ENCODE results near the gene SYNGR3. TPM values are rescaled to one million over a fixed set of nuclear protein-coding genes. Genes with fewer than 3 reads are reported as not detected.
A peak's percentile ranks its signal among the peaks of the same experiment; 100 is the strongest.
"Not testable (repeated sequence)": the region's sequence is repeated elsewhere in the genome, so short reads cannot be mapped to it uniquely, and the experiment has no call there.

Gene SYNGR3
- total RNA-seq, 1 donor from 2014 or later, result 0.91 TPM

- DNase-seq (ENCODE audit: extremely low spot score, unreplicated experiment), result no peak
- Mint-ChIP-seq H3K4me1 (ENCODE audit: unreplicated experiment) (peaks cover 31% of the 10 kb centered on the region), H3K9me3 (ENCODE audit: unreplicated experiment) (no peaks in the 10 kb centered on the region), H3K27me3 (ENCODE audit: unreplicated experiment) (no peaks in the 10 kb centered on the region), H3K36me3 (ENCODE audit: unreplicated experiment) (peaks cover 10% of the 10 kb centered on the region), H3K27ac (ENCODE audit: unreplicated experiment) (no peak overlapping the region), H3K4me3 (ENCODE audit: unreplicated experiment) (peak overlapping the region; percentile 96)
- TF ChIP-seq CTCF (IDR thresholded peaks at IDR 0.05), result no peak
These were observed 31.0 kb upstream of the SYNGR3 start for GRCh38 chr16:1958715-1959268.

- peak within 1 kb of the TSS; percentile 96 for H3K4me3 Mint-ChIP-seq (ENCODE audit: unreplicated experiment)
- H3K27ac Mint-ChIP-seq (ENCODE audit: unreplicated experiment), result peak within 1 kb of the TSS; percentile 76
- no peaks in the 10 kb centered on the region for H3K9me3 Mint-ChIP-seq (ENCODE audit: unreplicated experiment)
- H3K4me1 Mint-ChIP-seq (ENCODE audit: unreplicated experiment), result peaks cover 34% of the 10 kb centered on the region
- peaks cover 14% of the 10 kb centered on the region for H3K36me3 Mint-ChIP-seq (ENCODE audit: unreplicated experiment)
- TF ChIP-seq CTCF (IDR thresholded peaks at IDR 0.05), result peak; percentile 55
- peak; percentile 95 for DNase-seq (ENCODE audit: extremely low spot score, unreplicated experiment)
- no peaks in the 10 kb centered on the region for H3K27me3 Mint-ChIP-seq (ENCODE audit: unreplicated experiment)
These were observed 30.3 kb upstream of the SYNGR3 start, which contains the start of gene NDUFB10 for GRCh38 chr16:1959269-1960039. NDUFB10 (plus strand) TSS chr16:1959538; CDS start chr16:1959625, 87 bp downstream.

- no peak for DNase-seq (ENCODE audit: extremely low spot score, unreplicated experiment)
- Mint-ChIP-seq H3K36me3 (ENCODE audit: unreplicated experiment) (peaks cover 14% of the 10 kb centered on the region), H3K9me3 (ENCODE audit: unreplicated experiment) (no peaks in the 10 kb centered on the region), H3K4me3 (ENCODE audit: unreplicated experiment) (peak overlapping the region; percentile 96), H3K4me1 (ENCODE audit: unreplicated experiment) (peaks cover 40% of the 10 kb centered on the region), H3K27ac (ENCODE audit: unreplicated experiment) (peak overlapping the region; percentile 76), H3K27me3 (ENCODE audit: unreplicated experiment) (no peaks in the 10 kb centered on the region)
- no peak for TF ChIP-seq CTCF (IDR thresholded peaks at IDR 0.05)
These were observed 28.8 kb upstream of the SYNGR3 start for GRCh38 chr16:1960665-1961630.

- no peak overlapping the region for H3K4me3 Mint-ChIP-seq (ENCODE audit: unreplicated experiment)
- no peak for TF ChIP-seq CTCF (IDR thresholded peaks at IDR 0.05)
- no peaks in the 10 kb centered on the region for H3K27me3 Mint-ChIP-seq (ENCODE audit: unreplicated experiment)
- DNase-seq (ENCODE audit: extremely low spot score, unreplicated experiment), result no peak
- H3K4me1 Mint-ChIP-seq (ENCODE audit: unreplicated experiment), result peaks cover 41% of the 10 kb centered on the region
- no peak overlapping the region for H3K27ac Mint-ChIP-seq (ENCODE audit: unreplicated experiment)
- H3K36me3 Mint-ChIP-seq (ENCODE audit: unreplicated experiment), result peaks cover 14% of the 10 kb centered on the region
- H3K9me3 Mint-ChIP-seq (ENCODE audit: unreplicated experiment), result no peaks in the 10 kb centered on the region
These were observed 28.1 kb upstream of the SYNGR3 start for GRCh38 chr16:1961651-1962067.

GRCh38 chr16:1962161-1963153 is 27.3 kb upstream of the SYNGR3 start:
- not testable (repeated sequence) for DNase-seq (ENCODE audit: extremely low spot score, unreplicated experiment); H3K9me3 Mint-ChIP-seq (ENCODE audit: unreplicated experiment); H3K27me3 Mint-ChIP-seq (ENCODE audit: unreplicated experiment)
- H3K36me3 Mint-ChIP-seq (ENCODE audit: unreplicated experiment), result peaks cover 14% of the 10 kb centered on the region
- H3K27ac Mint-ChIP-seq (ENCODE audit: unreplicated experiment), result peak overlapping the region; percentile 90
- H3K4me3 Mint-ChIP-seq (ENCODE audit: unreplicated experiment), result peak overlapping the region; percentile 87
- peaks cover 42% of the 10 kb centered on the region for H3K4me1 Mint-ChIP-seq (ENCODE audit: unreplicated experiment)

Data from osteocyte (in vitro differentiated cells).